Keratinocyte (primary cell): ENCODE data around the gene PRKCE. TPM values are rescaled to one million over a fixed set of nuclear protein-coding genes. Genes with fewer than 3 reads are reported as not detected.

Experiments
- DNase-seq: peaks from one replicate; pipeline ENCODE4 v3.0.0-alpha.2; 2011; ENCODE audit warnings: low read depth, missing footprints, low spot score
- FAIRE-seq: peaks from 2 replicates; lab custom pipeline; 2011; peaks lifted over from hg19 to GRCh38; lab: Jason Lieb, UNC
- H2AFZ ChIP-seq: 2 replicates; pipeline ENCODE4 v1.6.0; 2012; ENCODE audit warnings: low read length, control low read depth, inconsistent platforms; ENCODE audit not compliant: control insufficient read depth
- H3K27ac ChIP-seq: 2 replicates; pipeline ENCODE4 v1.5.1; 2011; ENCODE audit warnings: low read length; ENCODE audit not compliant: control insufficient read depth, insufficient read depth
- H3K27me3 ChIP-seq: 3 replicates; pipeline ENCODE4 v1.6.0; 2011; ENCODE audit warnings: low read length; ENCODE audit not compliant: control insufficient read depth, insufficient read depth; ENCODE audit errors: extremely low read depth
- H3K36me3 ChIP-seq, 2 experiments: 2 replicates in 1 of 2; 3 replicates in 1 of 2; pipeline ENCODE4 v1.5.1; 2011; ENCODE audit warnings: low read length in 2 of 2, mild to moderate bottlenecking in 1 of 2; ENCODE audit not compliant: control insufficient read depth in 2 of 2, insufficient read depth in 2 of 2; ENCODE audit errors: extremely low read depth in 1 of 2
- H3K4me1 ChIP-seq: 3 replicates; pipeline ENCODE4 v1.5.1; 2011; ENCODE audit warnings: low read length; ENCODE audit not compliant: control insufficient read depth, insufficient read depth; ENCODE audit errors: extremely low read depth
- H3K4me2 ChIP-seq: 3 replicates; pipeline ENCODE4 v1.6.0; 2011; ENCODE audit warnings: low read depth, low read length; ENCODE audit not compliant: control insufficient read depth, insufficient read depth; ENCODE audit errors: extremely low read depth
- H3K4me3 ChIP-seq, 3 experiments: fragments of 200-600 bp in 1 of 3; sonication (generic) in 1 of 3; 2 replicates in 2 of 3; 3 replicates in 1 of 3; pipeline ENCODE4 v1.5.1; 2011 to 2016; ENCODE audit warnings: low read length in 3 of 3, mild to moderate bottlenecking in 3 of 3, control low read depth in 2 of 3, inconsistent platforms in 1 of 3, low read depth in 1 of 3, mixed read lengths in 1 of 3, mixed run types in 1 of 3, moderate library complexity in 1 of 3; ENCODE audit not compliant: control insufficient read depth in 2 of 3, insufficient read depth in 2 of 3; ENCODE audit errors: extremely low read depth in 1 of 3
- H3K79me2 ChIP-seq: 2 replicates; pipeline ENCODE4 v1.6.0; 2012; ENCODE audit warnings: low read length; ENCODE audit not compliant: control insufficient read depth, insufficient read depth
- H3K9ac ChIP-seq: 3 replicates; pipeline ENCODE4 v1.6.0; 2011; ENCODE audit warnings: low read length; ENCODE audit not compliant: control insufficient read depth, insufficient read depth; ENCODE audit errors: extremely low read depth
- H3K9me1 ChIP-seq: 3 replicates; pipeline ENCODE4 v1.6.0; 2011; ENCODE audit warnings: low read length; ENCODE audit not compliant: control insufficient read depth, insufficient read depth; ENCODE audit errors: extremely low read depth
- H3K9me3 ChIP-seq: 2 replicates; pipeline ENCODE4 v1.5.1; 2012; ENCODE audit warnings: low read depth, low read length; ENCODE audit not compliant: control insufficient read depth
- H4K20me1 ChIP-seq: 3 replicates; pipeline ENCODE4 v1.6.0; 2011; ENCODE audit warnings: low read length; ENCODE audit not compliant: control insufficient read depth, insufficient read depth; ENCODE audit errors: extremely low read depth
- CTCF ChIP-seq, 3 experiments: IDR thresholded peaks in 1 of 3; conservative IDR thresholded peaks in 1 of 3; optimal IDR thresholded peaks in 1 of 3; 2 replicates in 2 of 3; 3 replicates in 1 of 3; pipeline versions ENCODE3 to v1.5.1; 2011; ENCODE audit warnings: low read length in 3 of 3, mild to moderate bottlenecking in 3 of 3, moderate library complexity in 2 of 3, control low read depth in 1 of 3, inconsistent platforms in 1 of 3; ENCODE audit not compliant: insufficient read depth in 2 of 3; ENCODE audit errors: extremely low read depth in 1 of 3
- EZH2 ChIP-seq: IDR thresholded peaks from one replicate; pipeline ENCODE4 v1.6.1; 2012; ENCODE audit warnings: inconsistent platforms, mild to moderate bottlenecking, low read length, moderate library complexity
- dilution Hi-C: fragments of 300-500 bp; cut with MboI; formaldehyde crosslinking; loops from one replicate; pipeline ENCODE4 v1.7.0; 2020; ENCODE audit warnings: low sequenced_read_pairs; ENCODE audit not compliant: extremely low pct_ligation_motif_present
- polyA plus RNA-seq, 5 experiments: library from polyadenylated mRNA; depleted of rRNA in 3 of 5; stranded (reverse) in 3 of 5; stranded (forward) in 1 of 5; unstranded in 1 of 5; fragments of >200 nt; gene quantifications; 1 replicate in 1 of 5; 2 replicates in 3 of 5; 3 replicates in 1 of 5; pipeline versions ENCODE4 v1.2.1 to v1.2.3, GENCODE V29; 2011 to 2012; ENCODE audit warnings: missing spikeins in 2 of 5, low read depth in 1 of 5, low replicate concordance in 1 of 5

PRKCE gene
- polyA plus RNA-seq, 1 donor (not counting 4 experiments of a cell fraction or from before 2014, with no cell fraction given) = 2.0 TPM

GRCh38 chr2:46130511-46130910 is 479.0 kb downstream of the PRKCE start:
- no peak for DNase-seq
- Histone ChIP-seq H3K4me3 (no peak overlapping the region), H3K9ac (no peak overlapping the region), H2AFZ (no peak overlapping the region), H3K9me3 (no peaks in the 10 kb centered on the region), H3K27ac (no peak overlapping the region), H3K4me1 (peaks cover 18% of the 10 kb centered on the region), H3K36me3 (no peaks in the 10 kb centered on the region), H3K79me2 (no peaks in the 10 kb centered on the region), H3K27me3 (no peaks in the 10 kb centered on the region), H4K20me1 (no peaks in the 10 kb centered on the region), H3K9me1 (no peaks in the 10 kb centered on the region), H3K4me2 (no peak overlapping the region)
- no peak for TF ChIP-seq CTCF (optimal IDR thresholded peaks at IDR 0.05 in 1 of 3, IDR thresholded peaks at IDR 0.05 in 1 of 3, conservative IDR thresholded peaks at IDR 0.05 in 1 of 3; ENCODE audit: extremely low read depth in 1 of 3, insufficient read depth in 2 of 3, low read length in 3 of 3)
- no peak for TF ChIP-seq EZH2
- dilution Hi-C loops = no loop called here
- FAIRE-seq = no peak

- Histone ChIP-seq H3K4me3 (no peak overlapping the region), H3K27me3 (no peaks in the 10 kb centered on the region), H3K4me1 (peaks cover 18% of the 10 kb centered on the region), H3K9ac (no peak overlapping the region), H3K27ac (no peak overlapping the region), H3K9me1 (no peaks in the 10 kb centered on the region), H3K36me3 (no peaks in the 10 kb centered on the region), H4K20me1 (no peaks in the 10 kb centered on the region), H2AFZ (no peak overlapping the region), H3K9me3 (no peaks in the 10 kb centered on the region), H3K79me2 (no peaks in the 10 kb centered on the region), H3K4me2 (no peak overlapping the region)
- no peak for DNase-seq
- dilution Hi-C loops = no loop called here
- TF ChIP-seq EZH2 = no peak
- no peak for TF ChIP-seq CTCF (optimal IDR thresholded peaks at IDR 0.05 in 1 of 3, IDR thresholded peaks at IDR 0.05 in 1 of 3, conservative IDR thresholded peaks at IDR 0.05 in 1 of 3; ENCODE audit: extremely low read depth in 1 of 3, insufficient read depth in 2 of 3, low read length in 3 of 3)
- no peak for FAIRE-seq
Measured at GRCh38 chr2:46132996-46133395, 481.5 kb downstream of the PRKCE start.
